Nephron progenitor cell (in vitro differentiated cells): Measurements from ENCODE around the gene CDK15.

Source experiments
- DNase-seq: peaks from one replicate; pipeline ENCODE4 v3.0.0; 2021
- H3K27ac Mint-ChIP-seq: 2 replicates; pipeline ENCODE4 v1.8.0; 2021; ENCODE audit warnings: mild to moderate bottlenecking, moderate library complexity, mixed read lengths
- H3K27me3 Mint-ChIP-seq: 2 replicates; pipeline ENCODE4 v1.8.0; 2021; ENCODE audit warnings: mild to moderate bottlenecking, low read depth, mixed read lengths; ENCODE audit not compliant: poor library complexity
- H3K36me3 Mint-ChIP-seq: 2 replicates; pipeline ENCODE4 v1.8.0; 2021; ENCODE audit warnings: low read depth, mixed read lengths
- H3K4me1 Mint-ChIP-seq: 2 replicates; pipeline ENCODE4 v1.8.0; 2021; ENCODE audit warnings: mixed read lengths
- H3K4me3 Mint-ChIP-seq: 2 replicates; pipeline ENCODE4 v1.8.0; 2021; ENCODE audit warnings: mild to moderate bottlenecking, moderate library complexity, mixed read lengths
- H3K9me3 Mint-ChIP-seq: 2 replicates; pipeline ENCODE4 v1.8.0; 2021; ENCODE audit warnings: mild to moderate bottlenecking, moderate library complexity, mixed read lengths
- CTCF ChIP-seq: fragments of 200-600 bp; sonication (generic); IDR thresholded peaks from 2 replicates; pipeline ENCODE4 v1.5.0; 2021; ENCODE audit warnings: antibody characterized with exemption

CDK15 gene

GRCh38 chr2:201824212-201824611 lies 17.9 kb downstream of the CDK15 start:
- no peak for TF ChIP-seq CTCF
- peaks cover 41% of the 10 kb centered on the region for H3K4me1 Mint-ChIP-seq
- no peaks in the 10 kb centered on the region for H3K36me3 Mint-ChIP-seq
- H3K27ac Mint-ChIP-seq, result no peak overlapping the region
- peaks cover 8% of the 10 kb centered on the region for H3K27me3 Mint-ChIP-seq
- no peak for DNase-seq
- no peak overlapping the region for H3K4me3 Mint-ChIP-seq
- peaks cover 6% of the 10 kb centered on the region for H3K9me3 Mint-ChIP-seq

GRCh38 chr2:201827621-201828020 lies 21.3 kb downstream of the CDK15 start:
- no peak for TF ChIP-seq CTCF
- Mint-ChIP-seq H3K27me3 (no peaks in the 10 kb centered on the region), H3K36me3 (no peaks in the 10 kb centered on the region), H3K27ac (no peak overlapping the region), H3K4me1 (peaks cover 17% of the 10 kb centered on the region), H3K9me3 (peaks cover 6% of the 10 kb centered on the region), H3K4me3 (no peak overlapping the region)
- DNase-seq, result no peak

GRCh38 chr2:201828220-201828619 lies 21.9 kb downstream of the CDK15 start:
- no peak for TF ChIP-seq CTCF
- Mint-ChIP-seq H3K4me3 (no peak overlapping the region), H3K9me3 (peaks cover 6% of the 10 kb centered on the region), H3K27ac (no peak overlapping the region), H3K27me3 (no peaks in the 10 kb centered on the region), H3K4me1 (peaks cover 11% of the 10 kb centered on the region), H3K36me3 (no peaks in the 10 kb centered on the region)
- no peak for DNase-seq

- Mint-ChIP-seq H3K27ac (peak overlapping the region; percentile 31), H3K4me1 (peaks cover 11% of the 10 kb centered on the region), H3K36me3 (no peaks in the 10 kb centered on the region), H3K4me3 (no peak overlapping the region), H3K27me3 (no peaks in the 10 kb centered on the region), H3K9me3 (peaks cover 2% of the 10 kb centered on the region)
- DNase-seq, result no peak
- no peak for TF ChIP-seq CTCF
Measured at GRCh38 chr2:201830666-201831065, 24.3 kb downstream of the CDK15 start.

GRCh38 chr2:201831469-201831868 lies 25.1 kb downstream of the CDK15 start:
- no peak overlapping the region for H3K4me3 Mint-ChIP-seq
- H3K9me3 Mint-ChIP-seq, result no peaks in the 10 kb centered on the region
- no peak for DNase-seq
- no peaks in the 10 kb centered on the region for H3K27me3 Mint-ChIP-seq
- TF ChIP-seq CTCF, result no peak
- no peak overlapping the region for H3K27ac Mint-ChIP-seq
- H3K4me1 Mint-ChIP-seq, result peaks cover 11% of the 10 kb centered on the region
- no peaks in the 10 kb centered on the region for H3K36me3 Mint-ChIP-seq

- no peaks in the 10 kb centered on the region for H3K36me3 Mint-ChIP-seq
- peak overlapping the region; percentile 46 for H3K27ac Mint-ChIP-seq
- no peak overlapping the region for H3K4me3 Mint-ChIP-seq
- TF ChIP-seq CTCF, result no peak
- peaks cover 17% of the 10 kb centered on the region for H3K4me1 Mint-ChIP-seq
- no peak for DNase-seq
- no peaks in the 10 kb centered on the region for H3K9me3 Mint-ChIP-seq
- H3K27me3 Mint-ChIP-seq, result no peaks in the 10 kb centered on the region
Measured at GRCh38 chr2:201833781-201834180, 27.4 kb downstream of the CDK15 start.
